Measurements from ENCODE around the gene IFT88. TPM values are rescaled to one million over a fixed set of nuclear protein-coding genes. Genes with fewer than 3 reads are reported as not detected.

The IFT88 gene
- total and polyA plus RNA-seq, 9 of the 15 experiments (the other 6 are each of a cell fraction or from before 2014, with no cell fraction given): 8.3 to 13.5 (median 10.0) TPM

DNA sequence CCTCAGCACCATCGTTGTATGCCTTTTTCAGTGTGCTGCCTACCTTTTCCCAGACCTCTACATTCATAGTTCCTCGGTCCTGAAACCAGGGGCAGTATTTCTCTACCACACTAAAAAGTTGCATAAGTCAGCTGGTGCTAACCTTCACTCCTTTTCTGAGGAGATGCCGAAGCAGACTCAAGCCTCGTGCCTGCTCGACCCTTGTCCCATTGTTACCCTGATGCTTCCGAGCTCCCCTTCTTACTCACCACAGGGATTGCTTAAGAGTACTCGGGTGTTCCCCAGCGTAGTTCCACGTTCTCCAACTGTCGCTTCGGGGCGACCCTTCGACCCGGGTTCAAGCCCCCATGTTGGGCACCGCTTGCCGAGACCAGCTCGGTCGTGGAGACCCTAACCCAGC, 117.6 kb downstream of the IFT88 start:
- no peak overlapping the region for H3K27ac ChIP-seq (ENCODE audit: extremely low read depth, low read depth, low read length)
- POLR2A ChIA-PET: no interaction called here
- no peaks in the 10 kb centered on the region for H4K20me1 ChIP-seq (replicated peaks; ENCODE audit: control insufficient read depth, insufficient read depth, low read length)
- H2AFZ ChIP-seq (ENCODE audit: low read depth, low read length): no peak overlapping the region
- no peak for ATAC-seq
- no peaks in the 10 kb centered on the region for H3K36me3 ChIP-seq (ENCODE audit: control insufficient read depth, insufficient read depth, low read length)
- H3K9me1 ChIP-seq (ENCODE audit: control insufficient read depth, insufficient read depth, low read length): no peaks in the 10 kb centered on the region
- H3K27me3 ChIP-seq (ENCODE audit: control insufficient read depth in 2 of 2, insufficient read depth in 2 of 2, low read length in 2 of 2): no peaks in the 10 kb centered on the region
- DNase-seq (ENCODE audit: extremely low read depth in 1 of 4, low spot score in 3 of 4): no peak
- CTCF ChIA-PET (ENCODE audit: low intra/inter-chr PET ratio): no interaction called here
- no peak overlapping the region for H3K4me3 ChIP-seq
- BruUV-seq (replicated peaks): no TSS peak
- H3K9ac ChIP-seq (ENCODE audit: insufficient read depth in 1 of 2, low read depth in 2 of 2, low read length in 2 of 2): no peak overlapping the region
- no peak overlapping the region for H3K4me2 ChIP-seq (ENCODE audit: insufficient read depth, low read length)
- intact Hi-C loops (cut with micrococcal nuclease) (no loop called here), in situ Hi-C loops (cut with MboI) (no loop called here)
- no peaks in the 10 kb centered on the region; a peak in 1 of 5 replicates for H3K4me1 ChIP-seq (replicated peaks in 1 of 2; ENCODE audit: control insufficient read depth in 2 of 2, insufficient read depth in 2 of 2, low read length in 2 of 2)
- no peaks in the 10 kb centered on the region for H3K79me2 ChIP-seq (ENCODE audit: control insufficient read depth, insufficient read depth, low read length)
- 71% methylated on average over 11 of the region's 18 CpGs for WGBS (ENCODE audit: insufficient coverage, low coverage, missing lambda C conversion rate)
- no peaks in the 10 kb centered on the region for H3K9me3 ChIP-seq (replicated peaks; ENCODE audit: control insufficient read depth, insufficient read depth, low read depth, low read length)
- no peak for FAIRE-seq
- TF ChIP-seq ELF1 (tag; IDR thresholded peaks at IDR 0.05) (no peak), ELF4 (CRISPR knock-in tag; IDR thresholded peaks at IDR 0.05) (no peak), MXI1 (IDR thresholded peaks at IDR 0.05; ENCODE audit: low read depth, low read length) (no peak), ZNF586 (CRISPR knock-in tag; conservative IDR thresholded peaks at IDR 0.05) (no peak), TAL1 (IDR thresholded peaks at IDR 0.05) (no peak), CSDE1 (IDR thresholded peaks at IDR 0.05) (no peak), NFRKB (IDR thresholded peaks at IDR 0.05; ENCODE audit: low read depth) (no peak), RFX7 (CRISPR knock-in tag; IDR thresholded peaks at IDR 0.05) (no peak), EWSR1 (IDR thresholded peaks at IDR 0.05; ENCODE audit: borderline replicate concordance, low read depth, partially characterized antibody) (no peak)
- TF ChIP-seq, protein P1, sequence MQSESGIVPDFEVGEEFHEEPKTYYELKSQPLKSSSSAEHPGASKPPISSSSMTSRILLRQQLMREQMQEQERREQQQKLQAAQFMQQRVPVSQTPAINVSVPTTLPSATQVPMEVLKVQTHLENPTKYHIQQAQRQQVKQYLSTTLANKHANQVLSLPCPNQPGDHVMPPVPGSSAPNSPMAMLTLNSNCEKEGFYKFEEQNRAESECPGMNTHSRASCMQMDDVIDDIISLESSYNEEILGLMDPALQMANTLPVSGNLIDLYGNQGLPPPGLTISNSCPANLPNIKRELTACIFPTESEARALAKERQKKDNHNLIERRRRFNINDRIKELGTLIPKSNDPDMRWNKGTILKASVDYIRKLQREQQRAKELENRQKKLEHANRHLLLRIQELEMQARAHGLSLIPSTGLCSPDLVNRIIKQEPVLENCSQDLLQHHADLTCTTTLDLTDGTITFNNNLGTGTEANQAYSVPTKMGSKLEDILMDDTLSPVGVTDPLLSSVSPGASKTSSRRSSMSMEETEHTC (IDR thresholded peaks at IDR 0.05): no peak
- TF ChIP-seq, protein P2, sequence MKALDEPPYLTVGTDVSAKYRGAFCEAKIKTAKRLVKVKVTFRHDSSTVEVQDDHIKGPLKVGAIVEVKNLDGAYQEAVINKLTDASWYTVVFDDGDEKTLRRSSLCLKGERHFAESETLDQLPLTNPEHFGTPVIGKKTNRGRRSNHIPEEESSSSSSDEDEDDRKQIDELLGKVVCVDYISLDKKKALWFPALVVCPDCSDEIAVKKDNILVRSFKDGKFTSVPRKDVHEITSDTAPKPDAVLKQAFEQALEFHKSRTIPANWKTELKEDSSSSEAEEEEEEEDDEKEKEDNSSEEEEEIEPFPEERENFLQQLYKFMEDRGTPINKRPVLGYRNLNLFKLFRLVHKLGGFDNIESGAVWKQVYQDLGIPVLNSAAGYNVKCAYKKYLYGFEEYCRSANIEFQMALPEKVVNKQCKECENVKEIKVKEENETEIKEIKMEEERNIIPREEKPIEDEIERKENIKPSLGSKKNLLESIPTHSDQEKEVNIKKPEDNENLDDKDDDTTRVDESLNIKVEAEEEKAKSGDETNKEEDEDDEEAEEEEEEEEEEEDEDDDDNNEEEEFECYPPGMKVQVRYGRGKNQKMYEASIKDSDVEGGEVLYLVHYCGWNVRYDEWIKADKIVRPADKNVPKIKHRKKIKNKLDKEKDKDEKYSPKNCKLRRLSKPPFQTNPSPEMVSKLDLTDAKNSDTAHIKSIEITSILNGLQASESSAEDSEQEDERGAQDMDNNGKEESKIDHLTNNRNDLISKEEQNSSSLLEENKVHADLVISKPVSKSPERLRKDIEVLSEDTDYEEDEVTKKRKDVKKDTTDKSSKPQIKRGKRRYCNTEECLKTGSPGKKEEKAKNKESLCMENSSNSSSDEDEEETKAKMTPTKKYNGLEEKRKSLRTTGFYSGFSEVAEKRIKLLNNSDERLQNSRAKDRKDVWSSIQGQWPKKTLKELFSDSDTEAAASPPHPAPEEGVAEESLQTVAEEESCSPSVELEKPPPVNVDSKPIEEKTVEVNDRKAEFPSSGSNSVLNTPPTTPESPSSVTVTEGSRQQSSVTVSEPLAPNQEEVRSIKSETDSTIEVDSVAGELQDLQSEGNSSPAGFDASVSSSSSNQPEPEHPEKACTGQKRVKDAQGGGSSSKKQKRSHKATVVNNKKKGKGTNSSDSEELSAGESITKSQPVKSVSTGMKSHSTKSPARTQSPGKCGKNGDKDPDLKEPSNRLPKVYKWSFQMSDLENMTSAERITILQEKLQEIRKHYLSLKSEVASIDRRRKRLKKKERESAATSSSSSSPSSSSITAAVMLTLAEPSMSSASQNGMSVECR (CRISPR knock-in tag; IDR thresholded peaks at IDR 0.05): no peak
- TF ChIP-seq, protein P3, sequence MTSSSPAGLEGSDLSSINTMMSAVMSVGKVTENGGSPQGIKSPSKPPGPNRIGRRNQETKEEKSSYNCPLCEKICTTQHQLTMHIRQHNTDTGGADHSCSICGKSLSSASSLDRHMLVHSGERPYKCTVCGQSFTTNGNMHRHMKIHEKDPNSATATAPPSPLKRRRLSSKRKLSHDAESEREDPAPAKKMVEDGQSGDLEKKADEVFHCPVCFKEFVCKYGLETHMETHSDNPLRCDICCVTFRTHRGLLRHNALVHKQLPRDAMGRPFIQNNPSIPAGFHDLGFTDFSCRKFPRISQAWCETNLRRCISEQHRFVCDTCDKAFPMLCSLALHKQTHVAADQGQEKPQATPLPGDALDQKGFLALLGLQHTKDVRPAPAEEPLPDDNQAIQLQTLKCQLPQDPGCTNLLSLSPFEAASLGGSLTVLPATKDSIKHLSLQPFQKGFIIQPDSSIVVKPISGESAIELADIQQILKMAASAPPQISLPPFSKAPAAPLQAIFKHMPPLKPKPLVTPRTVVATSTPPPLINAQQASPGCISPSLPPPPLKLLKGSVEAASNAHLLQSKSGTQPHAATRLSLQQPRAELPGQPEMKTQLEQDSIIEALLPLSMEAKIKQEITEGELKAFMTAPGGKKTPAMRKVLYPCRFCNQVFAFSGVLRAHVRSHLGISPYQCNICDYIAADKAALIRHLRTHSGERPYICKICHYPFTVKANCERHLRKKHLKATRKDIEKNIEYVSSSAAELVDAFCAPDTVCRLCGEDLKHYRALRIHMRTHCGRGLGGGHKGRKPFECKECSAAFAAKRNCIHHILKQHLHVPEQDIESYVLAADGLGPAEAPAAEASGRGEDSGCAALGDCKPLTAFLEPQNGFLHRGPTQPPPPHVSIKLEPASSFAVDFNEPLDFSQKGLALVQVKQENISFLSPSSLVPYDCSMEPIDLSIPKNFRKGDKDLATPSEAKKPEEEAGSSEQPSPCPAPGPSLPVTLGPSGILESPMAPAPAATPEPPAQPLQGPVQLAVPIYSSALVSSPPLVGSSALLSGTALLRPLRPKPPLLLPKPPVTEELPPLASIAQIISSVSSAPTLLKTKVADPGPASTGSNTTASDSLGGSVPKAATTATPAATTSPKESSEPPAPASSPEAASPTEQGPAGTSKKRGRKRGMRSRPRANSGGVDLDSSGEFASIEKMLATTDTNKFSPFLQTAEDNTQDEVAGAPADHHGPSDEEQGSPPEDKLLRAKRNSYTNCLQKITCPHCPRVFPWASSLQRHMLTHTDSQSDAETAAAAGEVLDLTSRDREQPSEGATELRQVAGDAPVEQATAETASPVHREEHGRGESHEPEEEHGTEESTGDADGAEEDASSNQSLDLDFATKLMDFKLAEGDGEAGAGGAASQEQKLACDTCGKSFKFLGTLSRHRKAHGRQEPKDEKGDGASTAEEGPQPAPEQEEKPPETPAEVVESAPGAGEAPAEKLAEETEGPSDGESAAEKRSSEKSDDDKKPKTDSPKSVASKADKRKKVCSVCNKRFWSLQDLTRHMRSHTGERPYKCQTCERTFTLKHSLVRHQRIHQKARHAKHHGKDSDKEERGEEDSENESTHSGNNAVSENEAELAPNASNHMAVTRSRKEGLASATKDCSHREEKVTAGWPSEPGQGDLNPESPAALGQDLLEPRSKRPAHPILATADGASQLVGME (CRISPR knock-in tag; IDR thresholded peaks at IDR 0.05): no peak

Measured in K562 (cell line).